ENCODE measurements around the gene POLRMT.

The POLRMT gene

GRCh38 chr19:642767-643727, 9.7 kb upstream of the POLRMT start:
- no peak overlapping the region for H3K4me3 ChIP-seq (ENCODE audit: low read depth, low read length)
- TF ChIP-seq, protein P1, sequence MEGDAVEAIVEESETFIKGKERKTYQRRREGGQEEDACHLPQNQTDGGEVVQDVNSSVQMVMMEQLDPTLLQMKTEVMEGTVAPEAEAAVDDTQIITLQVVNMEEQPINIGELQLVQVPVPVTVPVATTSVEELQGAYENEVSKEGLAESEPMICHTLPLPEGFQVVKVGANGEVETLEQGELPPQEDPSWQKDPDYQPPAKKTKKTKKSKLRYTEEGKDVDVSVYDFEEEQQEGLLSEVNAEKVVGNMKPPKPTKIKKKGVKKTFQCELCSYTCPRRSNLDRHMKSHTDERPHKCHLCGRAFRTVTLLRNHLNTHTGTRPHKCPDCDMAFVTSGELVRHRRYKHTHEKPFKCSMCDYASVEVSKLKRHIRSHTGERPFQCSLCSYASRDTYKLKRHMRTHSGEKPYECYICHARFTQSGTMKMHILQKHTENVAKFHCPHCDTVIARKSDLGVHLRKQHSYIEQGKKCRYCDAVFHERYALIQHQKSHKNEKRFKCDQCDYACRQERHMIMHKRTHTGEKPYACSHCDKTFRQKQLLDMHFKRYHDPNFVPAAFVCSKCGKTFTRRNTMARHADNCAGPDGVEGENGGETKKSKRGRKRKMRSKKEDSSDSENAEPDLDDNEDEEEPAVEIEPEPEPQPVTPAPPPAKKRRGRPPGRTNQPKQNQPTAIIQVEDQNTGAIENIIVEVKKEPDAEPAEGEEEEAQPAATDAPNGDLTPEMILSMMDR (IDR thresholded peaks at IDR 0.05; ENCODE audit: low read depth, low read length), result no peak

GRCh38 chr19:641702-642101, 8.4 kb upstream of the POLRMT start:
- H3K4me3 ChIP-seq (ENCODE audit: low read depth, low read length), result no peak overlapping the region
- TF ChIP-seq, protein P1 (IDR thresholded peaks at IDR 0.05; ENCODE audit: low read depth, low read length), result no peak

- TF ChIP-seq, protein P1 (IDR thresholded peaks at IDR 0.05; ENCODE audit: low read depth, low read length), result no peak
- no peak overlapping the region for H3K4me3 ChIP-seq (ENCODE audit: low read depth, low read length)
These were observed 7.4 kb upstream of the POLRMT start for GRCh38 chr19:640606-641189.

DNA sequence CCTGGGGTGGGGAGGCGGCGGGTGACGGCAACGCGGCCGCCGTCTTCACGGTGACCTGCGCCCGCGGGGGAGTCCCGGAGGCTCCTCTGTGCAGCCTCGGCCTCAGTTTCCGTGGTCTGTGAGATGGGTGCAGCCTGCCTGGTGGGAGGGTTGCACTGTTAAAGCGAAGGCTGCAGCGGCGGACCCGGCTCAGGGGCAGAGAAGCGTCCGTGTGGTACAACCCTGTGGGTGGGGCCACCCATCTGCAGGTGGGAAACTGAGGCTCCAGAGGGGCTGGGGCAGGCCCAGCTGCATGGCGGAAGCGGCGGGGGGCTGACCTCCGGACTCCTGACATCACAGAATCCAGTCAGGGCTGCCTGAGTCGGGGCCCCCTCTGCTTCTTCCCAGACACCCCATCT, 6.8 kb upstream of the POLRMT start:
- TF ChIP-seq, protein P1 (IDR thresholded peaks at IDR 0.05; ENCODE audit: low read depth, low read length), result no peak
- no peak overlapping the region for H3K4me3 ChIP-seq (ENCODE audit: low read depth, low read length)

DNA sequence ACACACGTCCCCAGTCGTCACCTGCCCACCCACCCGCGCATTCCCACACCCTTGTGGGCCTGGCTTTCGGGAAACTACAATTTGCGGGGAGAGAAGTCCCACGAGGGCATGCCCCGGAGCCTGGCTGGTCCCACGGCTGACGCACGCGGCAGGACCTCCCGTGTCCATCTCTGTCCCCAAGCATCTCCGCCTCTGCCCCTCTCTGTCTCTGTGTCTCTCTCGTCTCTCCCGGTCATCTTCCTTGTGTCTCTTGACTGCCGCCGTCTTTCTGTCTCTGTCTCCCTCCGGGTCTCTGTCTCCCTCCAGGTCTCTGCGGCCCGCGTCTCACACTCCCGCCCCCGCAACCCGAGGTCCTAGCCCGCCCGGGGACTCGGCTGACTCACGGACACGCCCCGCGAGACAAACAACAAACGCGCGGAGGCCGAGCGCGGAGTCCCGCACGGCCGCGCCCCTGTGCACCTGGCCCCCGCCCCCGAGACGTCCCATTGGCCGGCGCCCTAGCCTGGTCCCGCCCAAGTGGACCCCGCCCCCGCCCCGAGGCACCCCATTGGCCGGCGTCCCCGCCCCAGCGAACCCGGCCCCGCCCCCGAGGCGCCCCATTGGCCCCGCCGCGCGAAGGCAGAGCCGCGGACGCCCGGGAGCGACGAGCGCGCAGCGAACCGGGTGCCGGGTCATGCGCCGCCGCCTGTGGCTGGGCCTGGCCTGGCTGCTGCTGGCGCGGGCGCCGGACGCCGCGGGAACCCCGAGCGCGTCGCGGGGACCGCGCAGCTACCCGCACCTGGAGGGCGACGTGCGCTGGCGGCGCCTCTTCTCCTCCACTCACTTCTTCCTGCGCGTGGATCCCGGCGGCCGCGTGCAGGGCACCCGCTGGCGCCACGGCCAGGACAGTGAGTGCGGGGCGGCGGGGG, 6.2 kb upstream of the POLRMT start, which contains the start of gene FGF22:
Gene FGF22, plus strand, starts transcription at position 627 of the 908 bp plus-strand sequence. Its CDS starts 47 bp downstream, at position 674.
- H3K4me3 ChIP-seq (ENCODE audit: low read depth, low read length), result peak within 1 kb of the TSS; percentile 51
- TF ChIP-seq, protein P1 (IDR thresholded peaks at IDR 0.05; ENCODE audit: low read depth, low read length), result no peak

DNA sequence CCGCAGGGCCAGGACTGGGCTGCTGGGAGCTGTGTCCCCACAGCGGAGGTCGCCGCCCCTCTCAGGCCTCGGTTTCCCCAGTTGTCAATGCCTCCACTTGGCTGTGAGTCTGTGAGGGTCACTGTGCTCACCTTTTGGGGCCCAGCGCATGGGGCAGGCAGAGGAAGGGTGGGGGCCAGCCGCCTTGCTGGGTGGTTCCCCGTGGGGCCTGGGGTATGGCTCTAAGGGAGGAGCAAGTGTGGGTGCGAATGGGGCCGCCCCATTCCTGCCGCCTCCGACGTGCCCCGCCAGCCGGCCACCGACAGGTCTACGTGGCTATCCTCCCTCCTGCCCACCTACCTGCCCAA, 5.5 kb upstream of the POLRMT start:
- TF ChIP-seq, protein P1 (IDR thresholded peaks at IDR 0.05; ENCODE audit: low read depth, low read length), result no peak
- peak overlapping the region; percentile 51 for H3K4me3 ChIP-seq (ENCODE audit: low read depth, low read length)

Data from WI38 (cell line).